Brain microvascular endothelial cell (primary cell): ENCODE results near the gene GRM8.
A peak's percentile ranks its signal among the peaks of the same experiment; 100 is the strongest.

ENCODE experiments used
- DNase-seq: peaks from one replicate; pipeline ENCODE4 v3.0.0-alpha.2; 2020
- H3K27ac ChIP-seq: fragments of 250-450 bp; sonication (Bioruptor Pico); 2 replicates; pipeline ENCODE4 v1.5.1; 2020; ENCODE audit warnings: mild to moderate bottlenecking, moderate library complexity
- H3K27me3 ChIP-seq: fragments of 250-450 bp; sonication (Bioruptor Pico); replicated peaks from 2 replicates; pipeline ENCODE4 v1.5.1; 2020; ENCODE audit warnings: mild to moderate bottlenecking
- H3K36me3 ChIP-seq: fragments of 250-450 bp; sonication (Bioruptor Pico); replicated peaks from 2 replicates; pipeline ENCODE4 v1.5.1; 2020; ENCODE audit warnings: mild to moderate bottlenecking
- H3K4me3 ChIP-seq: 2 replicates; pipeline ENCODE4 v1.5.1; 2011; ENCODE audit warnings: low read depth, mild to moderate bottlenecking, control low read depth, low read length, moderate library complexity
- in situ Hi-C: cut with HindIII; loops from 2 replicates; pipeline ENCODE4 v1.10.0; 2017; ENCODE audit warnings: low sequenced_read_pairs, low pct_ligation_motif_present
- TF ChIP-seq, protein P1 (sequence below): IDR thresholded peaks from 2 replicates; pipeline ENCODE4 v1.5.1; 2011; ENCODE audit warnings: low read depth, mild to moderate bottlenecking, moderate library complexity, low read length, control low read depth, inconsistent platforms; ENCODE audit errors: missing control alignments

GRM8 gene

DNA sequence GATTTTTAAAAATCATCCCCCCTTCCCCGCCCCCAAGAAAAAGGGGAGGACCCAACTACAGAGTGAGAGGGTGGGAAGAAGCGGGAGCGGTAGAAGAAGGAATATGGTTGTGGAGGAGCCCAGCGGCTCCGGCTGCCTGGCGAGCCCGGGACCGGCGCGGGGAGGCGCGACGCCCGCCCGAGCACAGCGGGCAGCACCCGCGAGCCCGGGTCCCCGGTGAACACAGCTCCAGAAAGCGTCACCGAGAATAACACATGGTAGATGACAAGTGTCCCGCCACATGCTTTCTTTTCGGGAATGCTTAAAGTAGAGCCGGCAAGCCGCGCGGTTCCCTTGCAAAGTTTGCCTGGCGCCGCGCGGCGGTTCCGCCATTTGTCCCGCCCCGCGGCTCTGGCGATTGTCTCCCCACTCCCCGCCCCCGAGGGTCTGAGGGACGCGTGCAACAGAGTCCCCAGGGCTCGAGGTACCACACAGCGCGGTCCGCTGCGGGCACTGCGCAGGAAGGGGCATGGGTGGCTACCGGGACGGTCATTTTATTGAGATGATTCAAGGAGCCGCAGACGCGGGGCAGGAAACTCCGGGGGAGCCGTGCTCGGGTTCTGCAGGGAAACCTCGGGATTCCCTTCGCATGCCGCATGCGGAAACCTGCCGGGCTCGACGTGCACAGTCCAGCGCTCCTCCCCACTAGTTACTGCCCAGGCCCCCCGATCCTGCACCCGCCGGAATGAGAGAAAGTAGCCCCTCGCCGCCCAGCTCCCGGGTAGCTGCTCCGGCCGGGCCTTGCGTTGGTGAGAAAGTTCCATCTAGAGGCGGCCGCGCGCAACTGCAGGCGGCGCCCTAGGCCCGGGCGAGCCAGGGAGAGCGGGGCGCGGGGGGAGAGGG, 781 bp upstream of the GRM8 start:
- Histone ChIP-seq H3K36me3 (no peaks in the 10 kb centered on the region), H3K4me3 (peak overlapping the region; percentile 64), H3K27ac (no peak overlapping the region), H3K27me3 (peaks cover 33% of the 10 kb centered on the region)
- in situ Hi-C loops = no loop called here
- peak; percentile 40 for DNase-seq
- TF ChIP-seq, protein P1, sequence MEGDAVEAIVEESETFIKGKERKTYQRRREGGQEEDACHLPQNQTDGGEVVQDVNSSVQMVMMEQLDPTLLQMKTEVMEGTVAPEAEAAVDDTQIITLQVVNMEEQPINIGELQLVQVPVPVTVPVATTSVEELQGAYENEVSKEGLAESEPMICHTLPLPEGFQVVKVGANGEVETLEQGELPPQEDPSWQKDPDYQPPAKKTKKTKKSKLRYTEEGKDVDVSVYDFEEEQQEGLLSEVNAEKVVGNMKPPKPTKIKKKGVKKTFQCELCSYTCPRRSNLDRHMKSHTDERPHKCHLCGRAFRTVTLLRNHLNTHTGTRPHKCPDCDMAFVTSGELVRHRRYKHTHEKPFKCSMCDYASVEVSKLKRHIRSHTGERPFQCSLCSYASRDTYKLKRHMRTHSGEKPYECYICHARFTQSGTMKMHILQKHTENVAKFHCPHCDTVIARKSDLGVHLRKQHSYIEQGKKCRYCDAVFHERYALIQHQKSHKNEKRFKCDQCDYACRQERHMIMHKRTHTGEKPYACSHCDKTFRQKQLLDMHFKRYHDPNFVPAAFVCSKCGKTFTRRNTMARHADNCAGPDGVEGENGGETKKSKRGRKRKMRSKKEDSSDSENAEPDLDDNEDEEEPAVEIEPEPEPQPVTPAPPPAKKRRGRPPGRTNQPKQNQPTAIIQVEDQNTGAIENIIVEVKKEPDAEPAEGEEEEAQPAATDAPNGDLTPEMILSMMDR = peak; percentile 74

DNA sequence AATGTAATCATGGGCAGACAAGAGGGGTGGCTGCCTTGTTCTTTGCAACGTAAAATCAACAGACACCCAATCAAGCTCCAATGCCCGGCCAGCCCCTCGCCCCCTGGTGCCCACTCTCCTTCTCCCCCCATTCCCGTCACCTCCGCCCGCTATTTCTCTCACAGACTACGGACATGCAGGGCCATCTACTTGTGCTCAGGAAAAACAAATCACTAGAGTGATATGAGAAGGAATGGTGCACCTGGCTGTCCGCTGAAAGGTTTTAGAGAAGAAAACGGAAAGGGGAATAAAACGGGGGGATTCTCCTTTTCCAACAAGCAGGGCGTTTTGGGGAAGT, 396 bp downstream of the GRM8 start:
- no peak overlapping the region for H3K27ac ChIP-seq
- no peaks in the 10 kb centered on the region for H3K36me3 ChIP-seq
- TF ChIP-seq, protein P1 = no peak
- in situ Hi-C loops = no loop called here
- no peak for DNase-seq
- H3K4me3 ChIP-seq = peak overlapping the region; percentile 64
- H3K27me3 ChIP-seq = peaks cover 36% of the 10 kb centered on the region

DNA sequence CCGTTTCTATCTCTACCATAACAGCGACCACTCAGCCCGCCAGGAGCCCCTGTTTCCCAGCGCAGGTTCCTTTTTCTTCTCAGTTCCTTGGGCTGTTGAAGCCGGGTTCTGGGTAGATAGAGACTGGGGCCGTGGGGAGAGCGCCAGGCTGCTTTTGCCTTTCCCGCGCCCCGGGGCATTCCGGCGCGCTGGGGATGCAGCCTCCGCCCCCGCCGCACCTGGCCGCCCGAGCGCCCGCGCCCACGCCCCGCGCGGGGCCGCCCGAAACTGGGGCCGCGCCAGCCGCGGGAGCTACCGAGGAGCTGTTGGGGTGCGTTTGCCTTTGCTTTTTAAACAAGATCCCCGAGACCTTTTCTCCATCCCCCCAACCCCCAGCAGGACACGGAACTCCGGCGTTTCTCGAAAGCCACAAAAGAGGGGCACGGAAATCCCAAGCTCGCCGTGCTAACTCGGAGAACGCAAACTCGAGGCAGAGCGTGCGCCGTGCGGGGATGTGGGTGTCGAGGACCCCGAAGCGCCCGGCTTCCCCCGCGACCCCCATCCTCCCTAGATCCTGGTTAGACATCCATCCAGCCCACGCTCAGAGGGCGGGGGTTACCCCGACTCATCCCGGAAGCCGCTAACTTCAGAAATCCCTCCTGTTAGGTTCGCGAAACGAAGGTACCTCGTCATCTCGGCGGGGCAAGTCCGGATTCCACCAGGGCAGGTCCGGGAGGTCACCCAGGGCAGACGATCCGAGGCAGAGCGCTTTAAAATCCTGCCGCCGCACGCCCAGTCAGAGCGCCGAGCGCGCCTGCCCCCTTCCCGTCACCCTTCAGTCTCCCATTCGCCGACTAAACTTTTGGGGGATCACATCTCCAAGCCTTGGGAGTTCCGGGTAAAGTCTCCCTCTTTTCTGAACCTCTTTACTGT, 1.0 kb downstream of the GRM8 start:
- peak overlapping the region; percentile 64 for H3K4me3 ChIP-seq
- no peaks in the 10 kb centered on the region for H3K36me3 ChIP-seq
- DNase-seq = no peak
- H3K27me3 ChIP-seq = peaks cover 36% of the 10 kb centered on the region
- H3K27ac ChIP-seq = no peak overlapping the region
- in situ Hi-C loops = no loop called here
- TF ChIP-seq, protein P1 = no peak

DNA sequence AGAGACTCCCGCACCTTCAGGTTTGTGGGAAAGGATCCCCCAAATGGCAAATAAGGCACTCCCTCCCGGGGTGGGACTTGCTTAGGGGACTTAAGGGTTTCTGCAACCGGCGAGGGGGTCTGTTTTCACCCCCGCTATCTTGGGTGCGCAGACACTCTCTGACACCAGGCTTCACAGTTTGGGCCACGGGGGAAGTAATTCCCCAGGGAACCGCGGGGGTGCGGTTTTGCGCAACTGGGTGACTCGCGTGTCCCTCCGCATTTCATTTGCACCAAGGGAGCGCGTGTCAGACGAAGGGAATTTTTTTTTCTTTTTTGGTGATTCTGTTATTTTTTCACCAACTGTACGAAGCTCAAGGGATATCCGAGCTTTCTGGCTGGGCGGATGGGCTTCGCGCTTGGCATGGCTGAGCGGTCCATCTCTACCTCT, 1.7 kb downstream of the GRM8 start:
- no peaks in the 10 kb centered on the region for H3K36me3 ChIP-seq
- TF ChIP-seq, protein P1 = no peak
- no peak overlapping the region for H3K4me3 ChIP-seq
- in situ Hi-C loops = no loop called here
- peaks cover 36% of the 10 kb centered on the region for H3K27me3 ChIP-seq
- no peak overlapping the region for H3K27ac ChIP-seq
- DNase-seq = no peak

DNA sequence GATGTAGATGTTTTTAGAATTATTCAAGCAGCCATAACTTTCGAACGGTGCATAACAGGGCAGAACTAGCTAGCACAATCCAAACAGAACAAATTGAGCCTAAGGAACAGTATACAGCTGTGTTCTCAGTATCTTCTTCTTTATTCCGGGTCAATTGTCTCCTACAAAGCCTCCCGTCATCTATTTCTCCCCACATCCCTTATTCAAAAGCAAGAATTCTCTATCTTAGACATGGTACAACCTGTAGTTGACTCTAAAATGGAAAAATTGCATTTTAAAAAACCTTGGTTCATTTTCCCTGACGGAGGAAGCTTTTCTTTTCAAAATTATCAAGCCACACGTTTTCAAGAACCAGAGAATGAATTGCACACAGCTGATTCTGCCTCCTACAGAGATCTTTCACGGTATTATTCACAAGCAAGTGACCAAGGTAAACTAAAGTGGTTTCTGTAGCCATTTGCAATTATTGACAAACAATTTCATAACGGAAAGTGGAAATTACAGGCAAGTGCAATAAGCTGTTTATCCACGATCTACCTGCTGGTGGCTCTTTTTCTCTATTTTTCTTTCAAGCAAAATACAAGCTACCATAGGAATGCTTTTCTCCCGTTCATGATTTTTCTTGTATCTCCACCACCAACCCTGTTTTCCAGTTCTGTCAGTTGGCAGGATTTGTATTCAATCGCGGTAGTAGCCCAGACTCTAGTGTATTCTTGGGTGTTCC, 2.3 kb downstream of the GRM8 start:
- in situ Hi-C loops = no loop called here
- TF ChIP-seq, protein P1 = no peak

More for the DNA sequence above, 2.3 kb downstream of the GRM8 start:
- DNase-seq = no peak
- no peak overlapping the region for H3K27ac ChIP-seq
- H3K4me3 ChIP-seq = no peak overlapping the region
- no peaks in the 10 kb centered on the region for H3K36me3 ChIP-seq
- H3K27me3 ChIP-seq = peaks cover 36% of the 10 kb centered on the region
